Tibial nerve (tissue), 4 donors: Measurements from ENCODE around the gene ADGRE1. TPM values are rescaled to one million over a fixed set of nuclear protein-coding genes. Genes with fewer than 3 reads are reported as not detected.

ENCODE experiments used
- DNase-seq, 2 donors: peaks; one replicate each; pipeline ENCODE4 v3.0.0-alpha.2; 2019; ENCODE audit warnings: low spot score in 2 of 2
- H3K27ac ChIP-seq, 4 donors: fragments of 200-600 bp; sonication (generic) in 3 of 4; one replicate each; pipeline ENCODE4 v1.5.1; 2017 to 2019; ENCODE audit warnings: mild to moderate bottlenecking in 1 of 4
- H3K27me3 ChIP-seq, 2 donors: fragments of 200-600 bp; sonication (generic) in 1 of 2; one replicate each; pipeline versions ENCODE4 v1.5.1 to v1.6.0; 2017 to 2019
- H3K36me3 ChIP-seq, 3 donors: fragments of 200-600 bp; sonication (generic); one replicate each; pipeline ENCODE4 v1.5.1; 2018 to 2019
- H3K4me1 ChIP-seq, 4 donors: fragments of 200-600 bp; sonication (generic) in 3 of 4; one replicate each; pipeline ENCODE4 v1.5.1; 2017 to 2019
- H3K4me3 ChIP-seq, 4 donors: fragments of 200-600 bp; sonication (generic) in 3 of 4; one replicate each; pipeline ENCODE4 v1.5.1; 2017 to 2019; ENCODE audit warnings: mild to moderate bottlenecking in 1 of 4, moderate library complexity in 1 of 4
- H3K9me3 ChIP-seq, 4 donors: fragments of 200-600 bp; sonication (generic) in 3 of 4; one replicate each; pipeline ENCODE4 v1.5.1; 2017 to 2019
- EP300 ChIP-seq, 2 donors: sonication (generic); formaldehyde crosslinking; IDR thresholded peaks; one replicate each; pipeline ENCODE4 v1.6.1; 2017; ENCODE audit warnings: antibody characterized with exemption in 2 of 2, mild to moderate bottlenecking in 1 of 2
- POLR2A ChIP-seq, 2 donors: fragments of 450-650 bp; IDR thresholded peaks; one replicate each; pipeline ENCODE4 v1.6.1; 2017; ENCODE audit warnings: antibody characterized with exemption in 2 of 2, mild to moderate bottlenecking in 2 of 2, moderate library complexity in 2 of 2
- WGBS, 2 donors: methylation state at CpG; one replicate each; pipeline ENCODE4 v1.1.5; 2018; 5-methylcytosine and 5-hydroxymethylcytosine counted together
- total RNA-seq, 4 donors: library from RNA; depleted of rRNA; stranded (reverse); fragments of >200 nt; gene quantifications; one replicate each; pipeline ENCODE4 v1.1.0, GENCODE V29; 2016
- TF ChIP-seq, protein P1 (sequence below), 5 experiments: fragments of 200-600 bp in 3 of 5; fragments of 450-650 bp in 2 of 5; sonication (generic) in 3 of 5; IDR thresholded peaks; one replicate each; pipeline ENCODE4 v1.5.1; 2016 to 2019; ENCODE audit warnings: antibody characterized with exemption in 5 of 5, mild to moderate bottlenecking in 3 of 5, moderate library complexity in 2 of 5

Gene ADGRE1
- total RNA-seq, 4 donors from 2014 or later: 0.20 to 1.7 (median 0.21) TPM; not detected in 1

DNA sequence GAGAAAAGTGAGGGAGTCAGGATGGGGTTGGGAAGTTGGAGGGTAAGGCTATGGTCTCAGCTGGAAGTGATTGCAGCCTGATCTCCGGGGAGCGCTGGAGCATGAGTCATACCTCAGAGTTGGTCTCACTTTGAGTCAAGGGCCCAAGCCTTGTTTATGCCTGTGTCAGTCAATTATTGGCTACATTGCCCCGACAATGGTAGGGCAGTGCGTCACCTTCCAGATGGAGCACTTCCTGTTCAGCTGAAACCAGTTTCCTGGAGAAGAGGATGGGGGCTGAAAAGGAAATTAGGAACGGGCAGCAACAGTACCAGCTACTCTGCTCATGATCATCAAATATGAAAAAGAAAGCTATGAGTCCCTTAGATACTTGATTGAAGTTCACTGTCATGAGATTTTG lies 60.4 kb downstream of the ADGRE1 start:
- TF ChIP-seq EP300 (IDR thresholded peaks at IDR 0.05) (no peak), POLR2A (IDR thresholded peaks at IDR 0.05) (no peak)
- TF ChIP-seq, protein P1, sequence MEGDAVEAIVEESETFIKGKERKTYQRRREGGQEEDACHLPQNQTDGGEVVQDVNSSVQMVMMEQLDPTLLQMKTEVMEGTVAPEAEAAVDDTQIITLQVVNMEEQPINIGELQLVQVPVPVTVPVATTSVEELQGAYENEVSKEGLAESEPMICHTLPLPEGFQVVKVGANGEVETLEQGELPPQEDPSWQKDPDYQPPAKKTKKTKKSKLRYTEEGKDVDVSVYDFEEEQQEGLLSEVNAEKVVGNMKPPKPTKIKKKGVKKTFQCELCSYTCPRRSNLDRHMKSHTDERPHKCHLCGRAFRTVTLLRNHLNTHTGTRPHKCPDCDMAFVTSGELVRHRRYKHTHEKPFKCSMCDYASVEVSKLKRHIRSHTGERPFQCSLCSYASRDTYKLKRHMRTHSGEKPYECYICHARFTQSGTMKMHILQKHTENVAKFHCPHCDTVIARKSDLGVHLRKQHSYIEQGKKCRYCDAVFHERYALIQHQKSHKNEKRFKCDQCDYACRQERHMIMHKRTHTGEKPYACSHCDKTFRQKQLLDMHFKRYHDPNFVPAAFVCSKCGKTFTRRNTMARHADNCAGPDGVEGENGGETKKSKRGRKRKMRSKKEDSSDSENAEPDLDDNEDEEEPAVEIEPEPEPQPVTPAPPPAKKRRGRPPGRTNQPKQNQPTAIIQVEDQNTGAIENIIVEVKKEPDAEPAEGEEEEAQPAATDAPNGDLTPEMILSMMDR (IDR thresholded peaks at IDR 0.05): no peak
- no peaks in the 10 kb centered on the region for H3K4me1 ChIP-seq
- no peak for DNase-seq
- peaks cover 0 to 11% (median 0%) of the 10 kb centered on the region in 4 donors for H3K9me3 ChIP-seq
- H3K36me3 ChIP-seq: no peaks in the 10 kb centered on the region
- no peak overlapping the region for H3K27ac ChIP-seq
- H3K4me3 ChIP-seq: no peak overlapping the region
- WGBS, 2 donors: 43 to 53% methylated on average over 5 of the region's 5 CpGs
- no peaks in the 10 kb centered on the region for H3K27me3 ChIP-seq

DNA sequence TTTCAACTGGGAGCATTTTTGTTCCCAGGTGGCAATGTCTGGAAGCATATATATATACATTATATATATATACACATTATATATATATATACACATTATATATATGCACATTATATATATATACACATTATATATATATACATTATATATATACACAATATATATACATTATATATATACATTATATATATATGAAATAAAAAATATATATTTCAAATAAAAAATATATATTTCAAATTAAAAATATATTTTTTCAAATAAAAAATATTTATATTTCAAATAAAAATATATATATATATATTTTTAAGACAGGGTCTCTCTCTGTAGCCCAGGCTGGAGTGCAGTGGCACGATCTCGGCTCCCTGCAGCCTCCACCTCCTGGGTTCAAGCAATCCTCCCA lies 61.5 kb downstream of the ADGRE1 start:
- Histone ChIP-seq H3K9me3 (peaks cover 0 to 11% (median 0%) of the 10 kb centered on the region in 4 donors), H3K4me1 (no peaks in the 10 kb centered on the region), H3K27me3 (no peaks in the 10 kb centered on the region), H3K27ac (no peak overlapping the region), H3K36me3 (no peaks in the 10 kb centered on the region), H3K4me3 (no peak overlapping the region)
- no peak for TF ChIP-seq EP300 (IDR thresholded peaks at IDR 0.05)
- WGBS, 2 donors: 61 to 86% methylated on average over 2 of the region's 2 CpGs
- DNase-seq: no peak

DNA sequence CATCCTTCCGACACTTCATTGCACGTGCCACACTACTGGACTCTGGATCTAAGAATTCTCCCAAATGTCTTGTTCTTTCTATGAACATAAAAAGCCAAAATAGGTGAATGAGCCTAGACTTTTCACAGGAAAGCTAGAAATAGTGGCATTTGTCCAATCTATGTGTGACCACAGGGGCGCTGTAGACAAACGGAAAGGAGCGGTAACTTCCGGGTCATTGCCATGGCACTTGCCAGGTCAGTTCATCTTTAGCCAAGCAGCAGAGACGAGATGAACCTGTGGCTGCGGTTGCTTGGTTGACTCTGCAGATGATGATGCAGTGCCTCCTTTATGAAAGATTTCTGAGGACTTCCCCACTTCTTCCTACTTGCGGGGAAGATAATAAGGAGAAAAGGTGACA lies 65.6 kb downstream of the ADGRE1 start:
- Histone ChIP-seq H3K4me1 (no peaks in the 10 kb centered on the region), H3K36me3 (no peaks in the 10 kb centered on the region), H3K4me3 (no peak overlapping the region), H3K27ac (no peak overlapping the region), H3K27me3 (no peaks in the 10 kb centered on the region), H3K9me3 (peaks cover 0 to 12% (median 0%) of the 10 kb centered on the region in 4 donors)
- no peak for DNase-seq
- TF ChIP-seq POLR2A (IDR thresholded peaks at IDR 0.05) (no peak), EP300 (IDR thresholded peaks at IDR 0.05) (no peak)
- TF ChIP-seq, protein P1 (IDR thresholded peaks at IDR 0.05): no peak
- 82 to 89% methylated on average over 9 of the region's 9 CpGs for WGBS, 2 donors

DNA sequence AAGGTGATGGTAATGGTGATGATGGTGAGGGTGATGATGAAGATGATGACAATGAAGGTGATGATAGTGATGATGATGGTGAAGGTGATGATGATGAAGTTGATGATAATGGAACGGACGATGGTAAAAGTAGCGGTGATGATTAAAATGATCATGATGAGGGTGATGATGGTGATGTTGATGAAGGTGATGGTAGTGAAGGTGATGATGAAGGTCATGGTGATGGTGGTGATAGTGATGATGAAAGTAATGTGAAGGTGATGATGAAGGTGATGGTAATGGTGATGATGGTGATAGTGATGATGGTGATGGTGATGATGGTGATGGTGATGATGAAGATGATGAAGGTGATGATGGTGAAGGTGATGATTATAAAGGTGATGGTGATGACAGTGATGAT lies 67.7 kb downstream of the ADGRE1 start:
- Histone ChIP-seq H3K27me3 (no peaks in the 10 kb centered on the region), H3K27ac (no peak overlapping the region), H3K4me1 (no peaks in the 10 kb centered on the region), H3K9me3 (peaks cover 0 to 12% (median 0%) of the 10 kb centered on the region in 4 donors), H3K36me3 (no peaks in the 10 kb centered on the region), H3K4me3 (no peak overlapping the region)
- TF ChIP-seq EP300 (IDR thresholded peaks at IDR 0.05) (no peak), POLR2A (IDR thresholded peaks at IDR 0.05) (no peak)
- TF ChIP-seq, protein P1 (IDR thresholded peaks at IDR 0.05): no peak
- 93 to 94% methylated on average over 3 of the region's 3 CpGs for WGBS, 2 donors
- no peak for DNase-seq

DNA sequence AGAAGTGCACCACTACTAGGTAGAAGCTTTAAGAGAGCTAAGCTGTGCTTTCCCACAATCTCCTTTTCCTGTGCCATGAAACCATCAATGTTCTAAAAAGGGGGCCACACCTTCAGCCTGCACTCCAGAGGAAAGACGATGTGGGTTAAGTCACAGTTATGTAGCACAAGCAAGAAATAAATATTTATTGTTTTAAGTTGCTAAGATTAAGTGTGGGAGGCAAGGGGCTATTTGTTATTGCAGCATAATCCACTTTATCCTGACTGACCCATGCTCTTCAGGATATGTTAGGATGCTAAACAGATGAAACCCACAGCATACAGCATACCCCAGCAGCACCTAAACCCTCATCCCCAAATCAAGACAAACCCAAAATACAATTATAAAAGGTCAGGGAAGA lies 69.2 kb downstream of the ADGRE1 start:
- H3K27me3 ChIP-seq: no peaks in the 10 kb centered on the region
- TF ChIP-seq POLR2A (IDR thresholded peaks at IDR 0.05) (no peak), EP300 (IDR thresholded peaks at IDR 0.05) (no peak)
- TF ChIP-seq, protein P1 (IDR thresholded peaks at IDR 0.05): no peak
- H3K4me1 ChIP-seq: no peaks in the 10 kb centered on the region
- H3K27ac ChIP-seq: no peak overlapping the region
- H3K4me3 ChIP-seq: no peak overlapping the region
- H3K36me3 ChIP-seq: no peaks in the 10 kb centered on the region
- H3K9me3 ChIP-seq: peaks cover 0 to 5% (median 0%) of the 10 kb centered on the region in 4 donors
- 64 to 88% methylated on average over 1 of the region's 1 CpG for WGBS, 2 donors
- DNase-seq: no peak

DNA sequence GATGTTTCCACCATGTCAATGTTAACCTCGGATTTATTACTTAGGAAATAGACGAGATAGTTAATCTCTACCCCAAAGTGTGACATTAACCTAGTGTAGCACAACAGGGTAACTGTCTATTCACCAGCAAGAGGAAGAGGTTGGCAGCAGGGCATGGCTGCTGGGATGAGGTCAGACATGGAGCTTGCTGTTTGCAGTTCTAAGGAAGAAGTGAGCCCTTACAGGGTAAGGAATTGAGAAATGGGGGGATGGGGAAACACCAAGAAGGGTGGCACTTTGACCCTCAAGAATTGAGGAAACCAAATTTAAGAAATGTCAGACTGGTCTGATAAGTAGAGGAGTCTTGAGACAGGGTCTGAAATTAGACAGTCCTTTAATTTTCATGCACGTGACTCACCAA lies 71.4 kb downstream of the ADGRE1 start:
- 70 to 73% methylated on average over 3 of the region's 3 CpGs for WGBS, 2 donors
- TF ChIP-seq POLR2A (IDR thresholded peaks at IDR 0.05): no peak
- TF ChIP-seq, protein P1 (IDR thresholded peaks at IDR 0.05): no peak
- no peak for TF ChIP-seq EP300 (IDR thresholded peaks at IDR 0.05)
- no peaks in the 10 kb centered on the region for H3K27me3 ChIP-seq
- peaks cover 0 to 4% (median 0%) of the 10 kb centered on the region in 4 donors for H3K9me3 ChIP-seq
- H3K4me1 ChIP-seq: no peaks in the 10 kb centered on the region
- no peaks in the 10 kb centered on the region for H3K36me3 ChIP-seq
- no peak for DNase-seq
- H3K27ac ChIP-seq: no peak overlapping the region
- H3K4me3 ChIP-seq: no peak overlapping the region
